ENCODE data around the gene MYO1B.

The MYO1B gene

DNA sequence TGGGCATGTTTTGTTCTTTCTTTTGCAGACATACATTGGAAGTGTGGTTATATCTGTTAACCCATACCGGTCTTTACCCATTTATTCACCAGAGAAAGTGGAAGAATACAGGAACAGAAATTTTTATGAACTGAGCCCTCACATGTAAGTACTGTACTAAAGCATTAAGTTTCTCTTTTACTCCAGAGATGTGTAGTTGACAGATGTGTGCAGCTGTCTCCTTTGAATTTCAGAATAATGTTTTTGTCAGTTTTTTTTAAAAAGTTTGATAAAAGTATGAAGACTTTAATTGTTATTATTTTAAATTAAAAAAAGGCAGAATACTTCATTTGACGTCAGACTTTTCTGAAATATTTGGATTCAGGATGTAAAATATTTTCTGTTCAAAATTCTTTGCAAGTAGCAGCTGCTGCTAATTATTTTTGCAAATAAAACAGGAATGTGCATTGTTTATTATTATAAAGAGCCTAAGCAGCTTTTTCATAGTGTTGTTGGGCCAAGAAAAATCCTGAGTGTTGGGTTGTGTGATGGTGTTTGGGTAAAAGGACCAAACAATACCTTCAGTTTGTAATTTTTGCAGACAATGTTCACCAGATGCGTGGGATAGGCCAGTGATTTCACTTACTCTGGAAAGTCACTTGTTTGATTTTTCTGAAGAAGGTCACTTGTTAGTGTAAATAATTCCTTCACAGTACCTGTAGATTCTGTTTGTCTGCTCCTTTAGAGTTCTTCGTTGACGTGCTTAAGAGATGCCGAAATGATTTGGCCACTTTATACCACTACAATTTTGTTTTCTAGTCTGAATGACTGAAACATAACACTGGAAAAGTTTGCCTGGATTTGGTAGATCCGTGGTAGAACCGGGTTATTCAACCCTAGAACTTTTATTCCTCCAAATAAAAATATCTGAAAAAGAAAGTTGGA is 51.1 kb downstream of the MYO1B start:
- H3K9me2 ChIP-seq (ENCODE audit: low read depth, low read length): no peaks in the 10 kb centered on the region
- no peak overlapping the region for H3K27ac ChIP-seq (ENCODE audit: low read depth, low read length, poor library complexity, severe bottlenecking)
- H3K79me2 ChIP-seq (ENCODE audit: insufficient read depth, low read length): no peaks in the 10 kb centered on the region
- H3F3A ChIP-seq (ENCODE audit: insufficient read depth, low read length): no peaks in the 10 kb centered on the region
- H2AFZ ChIP-seq (ENCODE audit: low read length): no peak overlapping the region
- H3K4me2 ChIP-seq (ENCODE audit: low read length): no peak overlapping the region
- H4K20me1 ChIP-seq (ENCODE audit: insufficient read depth, low read length): no peaks in the 10 kb centered on the region
- H3K9ac ChIP-seq (ENCODE audit: low read length): no peak overlapping the region
- no peaks in the 10 kb centered on the region for H3K36me3 ChIP-seq (ENCODE audit: insufficient read depth, low read length)
- H3K27me3 ChIP-seq (ENCODE audit: insufficient read depth, low read length): no peaks in the 10 kb centered on the region
- H3K9me3 ChIP-seq (ENCODE audit: low read length): no peaks in the 10 kb centered on the region
- no peaks in the 10 kb centered on the region for H3K4me1 ChIP-seq (ENCODE audit: insufficient read depth, low read length, severe bottlenecking)
- no peak for TF ChIP-seq EZH2 (IDR thresholded peaks at IDR 0.05; ENCODE audit: borderline replicate concordance, low read length)
- TF ChIP-seq, protein P1, sequence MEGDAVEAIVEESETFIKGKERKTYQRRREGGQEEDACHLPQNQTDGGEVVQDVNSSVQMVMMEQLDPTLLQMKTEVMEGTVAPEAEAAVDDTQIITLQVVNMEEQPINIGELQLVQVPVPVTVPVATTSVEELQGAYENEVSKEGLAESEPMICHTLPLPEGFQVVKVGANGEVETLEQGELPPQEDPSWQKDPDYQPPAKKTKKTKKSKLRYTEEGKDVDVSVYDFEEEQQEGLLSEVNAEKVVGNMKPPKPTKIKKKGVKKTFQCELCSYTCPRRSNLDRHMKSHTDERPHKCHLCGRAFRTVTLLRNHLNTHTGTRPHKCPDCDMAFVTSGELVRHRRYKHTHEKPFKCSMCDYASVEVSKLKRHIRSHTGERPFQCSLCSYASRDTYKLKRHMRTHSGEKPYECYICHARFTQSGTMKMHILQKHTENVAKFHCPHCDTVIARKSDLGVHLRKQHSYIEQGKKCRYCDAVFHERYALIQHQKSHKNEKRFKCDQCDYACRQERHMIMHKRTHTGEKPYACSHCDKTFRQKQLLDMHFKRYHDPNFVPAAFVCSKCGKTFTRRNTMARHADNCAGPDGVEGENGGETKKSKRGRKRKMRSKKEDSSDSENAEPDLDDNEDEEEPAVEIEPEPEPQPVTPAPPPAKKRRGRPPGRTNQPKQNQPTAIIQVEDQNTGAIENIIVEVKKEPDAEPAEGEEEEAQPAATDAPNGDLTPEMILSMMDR (IDR thresholded peaks at IDR 0.05; ENCODE audit: low read length): no peak
- H3K4me3 ChIP-seq (ENCODE audit: low read depth, low read length, poor library complexity, severe bottlenecking): no peak overlapping the region

DNA sequence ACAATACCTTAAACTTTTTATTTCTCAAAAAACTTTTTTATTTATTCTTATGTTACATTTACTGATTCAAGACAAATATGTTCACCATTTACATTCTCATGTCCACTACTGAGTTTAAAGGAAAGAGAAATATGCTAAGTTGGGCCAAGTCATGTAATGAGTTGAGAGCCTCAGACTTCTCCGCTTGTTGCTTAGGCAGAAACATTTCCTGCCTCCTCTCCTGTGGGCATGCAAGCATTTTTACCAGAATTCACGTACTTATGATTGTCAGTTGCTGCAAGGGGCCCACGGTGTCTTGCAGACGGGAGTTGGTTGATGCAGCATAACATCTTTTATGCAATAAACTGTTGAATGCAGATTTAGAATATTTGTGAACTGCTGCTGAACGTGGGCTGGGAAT is 51.8 kb downstream of the MYO1B start:
- H3K79me2 ChIP-seq (ENCODE audit: insufficient read depth, low read length): no peaks in the 10 kb centered on the region
- H3K9me3 ChIP-seq (ENCODE audit: low read length): no peaks in the 10 kb centered on the region
- H2AFZ ChIP-seq (ENCODE audit: low read length): no peak overlapping the region
- H3K27me3 ChIP-seq (ENCODE audit: insufficient read depth, low read length): no peaks in the 10 kb centered on the region
- H3K4me3 ChIP-seq (ENCODE audit: low read depth, low read length, poor library complexity, severe bottlenecking): no peak overlapping the region
- no peak overlapping the region for H3K27ac ChIP-seq (ENCODE audit: low read depth, low read length, poor library complexity, severe bottlenecking)
- H3F3A ChIP-seq (ENCODE audit: insufficient read depth, low read length): no peaks in the 10 kb centered on the region
- no peaks in the 10 kb centered on the region for H4K20me1 ChIP-seq (ENCODE audit: insufficient read depth, low read length)
- TF ChIP-seq EZH2 (IDR thresholded peaks at IDR 0.05; ENCODE audit: borderline replicate concordance, low read length): no peak
- TF ChIP-seq, protein P1 (IDR thresholded peaks at IDR 0.05; ENCODE audit: low read length): no peak
- H3K4me2 ChIP-seq (ENCODE audit: low read length): no peak overlapping the region
- H3K9me2 ChIP-seq (ENCODE audit: low read depth, low read length): no peaks in the 10 kb centered on the region
- no peaks in the 10 kb centered on the region for H3K36me3 ChIP-seq (ENCODE audit: insufficient read depth, low read length)
- no peak overlapping the region for H3K9ac ChIP-seq (ENCODE audit: low read length)
- H3K4me1 ChIP-seq (ENCODE audit: insufficient read depth, low read length, severe bottlenecking): no peaks in the 10 kb centered on the region

DNA sequence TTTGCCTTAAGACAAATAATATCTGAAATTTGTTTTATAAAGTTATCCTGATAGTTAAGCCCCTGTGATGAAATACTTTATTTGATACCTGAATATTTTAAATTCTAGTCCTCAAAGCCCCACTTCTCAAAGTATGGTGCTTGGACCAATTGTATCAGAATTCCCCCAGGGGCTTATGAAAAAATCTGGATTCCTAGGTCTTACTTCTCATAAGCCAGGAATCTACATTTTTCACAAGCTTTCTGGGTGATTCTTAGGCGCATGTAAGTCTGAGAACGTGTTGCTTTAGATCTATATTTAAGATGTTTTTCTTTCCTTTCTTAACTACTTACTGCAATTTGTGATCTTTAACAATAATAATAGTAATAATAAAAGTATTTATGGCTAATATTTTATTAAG is 53.1 kb downstream of the MYO1B start:
- no peaks in the 10 kb centered on the region for H4K20me1 ChIP-seq (ENCODE audit: insufficient read depth, low read length)

More for the DNA sequence above, 53.1 kb downstream of the MYO1B start:
- Histone ChIP-seq H3K4me1 (ENCODE audit: insufficient read depth, low read length, severe bottlenecking) (no peaks in the 10 kb centered on the region), H3K27ac (ENCODE audit: low read depth, low read length, poor library complexity, severe bottlenecking) (no peak overlapping the region), H3K4me3 (ENCODE audit: low read depth, low read length, poor library complexity, severe bottlenecking) (no peak overlapping the region), H3K79me2 (ENCODE audit: insufficient read depth, low read length) (no peaks in the 10 kb centered on the region), H3F3A (ENCODE audit: insufficient read depth, low read length) (no peaks in the 10 kb centered on the region), H2AFZ (ENCODE audit: low read length) (no peak overlapping the region), H3K4me2 (ENCODE audit: low read length) (no peak overlapping the region), H3K27me3 (ENCODE audit: insufficient read depth, low read length) (no peaks in the 10 kb centered on the region), H3K9me2 (ENCODE audit: low read depth, low read length) (no peaks in the 10 kb centered on the region), H3K9ac (ENCODE audit: low read length) (no peak overlapping the region), H3K36me3 (ENCODE audit: insufficient read depth, low read length) (no peaks in the 10 kb centered on the region), H3K9me3 (ENCODE audit: low read length) (no peaks in the 10 kb centered on the region)
- TF ChIP-seq, protein P1 (IDR thresholded peaks at IDR 0.05; ENCODE audit: low read length): no peak
- no peak for TF ChIP-seq EZH2 (IDR thresholded peaks at IDR 0.05; ENCODE audit: borderline replicate concordance, low read length)
